Keratinocyte (primary cell): ENCODE results near the gene APBB2.

Experiments
- EZH2 ChIP-seq: IDR thresholded peaks from one replicate; pipeline ENCODE4 v1.6.1; 2012; ENCODE audit warnings: inconsistent platforms, mild to moderate bottlenecking, low read length, moderate library complexity
- TF ChIP-seq, protein P1 (sequence below), 3 experiments: IDR thresholded peaks in 1 of 3; conservative IDR thresholded peaks in 1 of 3; optimal IDR thresholded peaks in 1 of 3; 2 replicates in 2 of 3; 3 replicates in 1 of 3; pipeline versions ENCODE3 to v1.5.1; 2011; ENCODE audit warnings: low read length in 3 of 3, mild to moderate bottlenecking in 3 of 3, moderate library complexity in 2 of 3, control low read depth in 1 of 3, inconsistent platforms in 1 of 3; ENCODE audit not compliant: insufficient read depth in 2 of 3; ENCODE audit errors: extremely low read depth in 1 of 3

GRCh38 chr4:40992472-40993295 is 221.7 kb downstream of the APBB2 start:
- TF ChIP-seq, protein P1, sequence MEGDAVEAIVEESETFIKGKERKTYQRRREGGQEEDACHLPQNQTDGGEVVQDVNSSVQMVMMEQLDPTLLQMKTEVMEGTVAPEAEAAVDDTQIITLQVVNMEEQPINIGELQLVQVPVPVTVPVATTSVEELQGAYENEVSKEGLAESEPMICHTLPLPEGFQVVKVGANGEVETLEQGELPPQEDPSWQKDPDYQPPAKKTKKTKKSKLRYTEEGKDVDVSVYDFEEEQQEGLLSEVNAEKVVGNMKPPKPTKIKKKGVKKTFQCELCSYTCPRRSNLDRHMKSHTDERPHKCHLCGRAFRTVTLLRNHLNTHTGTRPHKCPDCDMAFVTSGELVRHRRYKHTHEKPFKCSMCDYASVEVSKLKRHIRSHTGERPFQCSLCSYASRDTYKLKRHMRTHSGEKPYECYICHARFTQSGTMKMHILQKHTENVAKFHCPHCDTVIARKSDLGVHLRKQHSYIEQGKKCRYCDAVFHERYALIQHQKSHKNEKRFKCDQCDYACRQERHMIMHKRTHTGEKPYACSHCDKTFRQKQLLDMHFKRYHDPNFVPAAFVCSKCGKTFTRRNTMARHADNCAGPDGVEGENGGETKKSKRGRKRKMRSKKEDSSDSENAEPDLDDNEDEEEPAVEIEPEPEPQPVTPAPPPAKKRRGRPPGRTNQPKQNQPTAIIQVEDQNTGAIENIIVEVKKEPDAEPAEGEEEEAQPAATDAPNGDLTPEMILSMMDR (optimal IDR thresholded peaks at IDR 0.05 in 1 of 3, IDR thresholded peaks at IDR 0.05 in 1 of 3, conservative IDR thresholded peaks at IDR 0.05 in 1 of 3; ENCODE audit: extremely low read depth in 1 of 3, insufficient read depth in 2 of 3, low read length in 3 of 3), result no peak
- TF ChIP-seq EZH2, result no peak
